ENCODE data around the gene PSD4. TPM values are rescaled to one million over a fixed set of nuclear protein-coding genes. Genes with fewer than 3 reads are reported as not detected.

Gene PSD4
- total and polyA plus RNA-seq, 3 experiments from 2014 or later, result 42.1 to 193 (median 192) TPM

GRCh38 chr2:113179446-113180045, 5.8 kb downstream of the PSD4 start:
- ChIA-PET POLR2A (interaction anchor here (1.0 to 2.1 kb wide), 2 partner anchors 22 to 41 kb away, joined by 7 to 10 read pairs; no protein-coding TSS in a partner anchor), CTCF (interaction anchor here (0.8 to 5.6 kb wide), 7 partner anchors 12 to 43 kb away, joined by 3 to 92 read pairs (median 4); no protein-coding TSS in a partner anchor)
- Mint-ChIP-seq H3K27ac (peak overlapping the region; percentile 80 to 97 (median 92)), H3K4me3 (peak overlapping the region; percentile 54 to 95 (median 73)), H3K36me3 (peaks cover 0 to 66% (median 12%) of the 10 kb centered on the region in 3 donors), H3K27me3 (peaks cover 0 to 3% of the 10 kb centered on the region in 2 donors), H3K9me3 (peaks cover 0 to 3% (median 0%) of the 10 kb centered on the region in 5 donors), H3K4me1 (peaks cover 82 to 94% (median 88%) of the 10 kb centered on the region in 3 donors)
- Histone ChIP-seq H3K36me3 (ENCODE audit: insufficient read depth, low read length) (peaks cover 30% of the 10 kb centered on the region), H3K27me3 (ENCODE audit: insufficient read depth, low read length, poor library complexity, severe bottlenecking) (no peaks in the 10 kb centered on the region), H3K9me3 (ENCODE audit: low read length) (no peaks in the 10 kb centered on the region), H3K4me3 (ENCODE audit: low read length) (no peak overlapping the region), H3K27ac (ENCODE audit: low read depth, low read length) (no peak overlapping the region), H3K4me1 (ENCODE audit: insufficient read depth, low read length) (peaks cover 88% of the 10 kb centered on the region)
- DNase-seq, result no peak

- Mint-ChIP-seq H3K27me3 (peaks cover 0 to under 1% of the 10 kb centered on the region in 2 donors), H3K4me1 (peaks cover 85 to 94% (median 91%) of the 10 kb centered on the region in 3 donors), H3K36me3 (peaks cover 0 to 68% (median 11%) of the 10 kb centered on the region in 3 donors), H3K27ac (peak overlapping the region; percentile 80 to 97 (median 94)), H3K4me3 (peak overlapping the region; percentile 51 to 95 (median 80)), H3K9me3 (no peaks in the 10 kb centered on the region)
- Histone ChIP-seq H3K4me1 (ENCODE audit: insufficient read depth, low read length) (peaks cover 96% of the 10 kb centered on the region), H3K27ac (ENCODE audit: low read depth, low read length) (peak overlapping the region; percentile 21), H3K9me3 (ENCODE audit: low read length) (no peaks in the 10 kb centered on the region), H3K4me3 (ENCODE audit: low read length) (peak overlapping the region; percentile 14), H3K36me3 (ENCODE audit: insufficient read depth, low read length) (peaks cover 33% of the 10 kb centered on the region), H3K27me3 (ENCODE audit: insufficient read depth, low read length, poor library complexity, severe bottlenecking) (no peaks in the 10 kb centered on the region)
- ChIA-PET POLR2A (interaction anchor here (1.0 to 2.1 kb wide), 2 partner anchors 23 to 42 kb away, joined by 7 to 10 read pairs; no protein-coding TSS in a partner anchor), CTCF (interaction anchor here (0.7 to 5.6 kb wide), 16 partner anchors 8 to 190 kb away, joined by 3 to 92 read pairs (median 4); no protein-coding TSS in a partner anchor)
- DNase-seq, result no peak
These were observed 6.6 kb downstream of the PSD4 start for GRCh38 chr2:113180131-113180946.

GRCh38 chr2:113181258-113182051, 7.7 kb downstream of the PSD4 start:
- H3K27ac ChIP-seq (ENCODE audit: low read depth, low read length), result no peak overlapping the region
- peaks cover 0 to 76% (median 13%) of the 10 kb centered on the region in 3 donors for H3K36me3 Mint-ChIP-seq
- DNase-seq, result peak in 1 of 5 donors; percentile 33
- CTCF ChIA-PET, result interaction anchor here (1.0 to 5.6 kb wide), 13 partner anchors 9 to 189 kb away, joined by 3 to 92 read pairs (median 4); no protein-coding TSS in a partner anchor
- peaks cover 41% of the 10 kb centered on the region for H3K36me3 ChIP-seq (ENCODE audit: insufficient read depth, low read length)
- H3K9me3 Mint-ChIP-seq, result no peaks in the 10 kb centered on the region
- H3K27me3 Mint-ChIP-seq, result no peaks in the 10 kb centered on the region
- H3K27me3 ChIP-seq (ENCODE audit: insufficient read depth, low read length, poor library complexity, severe bottlenecking), result no peaks in the 10 kb centered on the region
- H3K4me3 Mint-ChIP-seq, result peak overlapping the region; percentile 4 to 95 (median 80)
- peak overlapping the region; percentile 48 for H3K4me3 ChIP-seq (ENCODE audit: low read length)
- peak overlapping the region; percentile 74 to 94 (median 93) for H3K27ac Mint-ChIP-seq
- peaks cover 98% of the 10 kb centered on the region for H3K4me1 ChIP-seq (ENCODE audit: insufficient read depth, low read length)
- H3K9me3 ChIP-seq (ENCODE audit: low read length), result no peaks in the 10 kb centered on the region
- POLR2A ChIA-PET, result interaction anchor here (2.1 kb wide), 1 partner anchor 43 kb away, joined by 10 read pairs; no protein-coding TSS in a partner anchor
- H3K4me1 Mint-ChIP-seq, result peaks cover 87 to 97% (median 97%) of the 10 kb centered on the region in 3 donors

GRCh38 chr2:113182471-113183260, 8.9 kb downstream of the PSD4 start:
- Mint-ChIP-seq H3K4me3 (peak overlapping the region in 4 of 7 donors; percentile 8 to 95 (median 60)), H3K9me3 (no peaks in the 10 kb centered on the region), H3K36me3 (peaks cover 0 to 73% (median 10%) of the 10 kb centered on the region in 3 donors), H3K4me1 (peaks cover 84 to 97% (median 94%) of the 10 kb centered on the region in 3 donors), H3K27ac (peak overlapping the region; percentile 21 to 94 (median 82)), H3K27me3 (no peaks in the 10 kb centered on the region)
- H3K4me3 ChIP-seq (ENCODE audit: low read length), result no peak overlapping the region
- ChIA-PET POLR2A (no interaction called here), CTCF (interaction anchor here (1.2 to 5.6 kb wide), 3 partner anchors 18 to 46 kb away, joined by 3 to 92 read pairs (median 52); no protein-coding TSS in a partner anchor)
- no peak for DNase-seq
- peaks cover 38% of the 10 kb centered on the region for H3K36me3 ChIP-seq (ENCODE audit: insufficient read depth, low read length)
- peaks cover 94% of the 10 kb centered on the region for H3K4me1 ChIP-seq (ENCODE audit: insufficient read depth, low read length)
- no peak overlapping the region for H3K27ac ChIP-seq (ENCODE audit: low read depth, low read length)
- H3K27me3 ChIP-seq (ENCODE audit: insufficient read depth, low read length, poor library complexity, severe bottlenecking), result no peaks in the 10 kb centered on the region
- H3K9me3 ChIP-seq (ENCODE audit: low read length), result no peaks in the 10 kb centered on the region

- Histone ChIP-seq H3K9me3 (ENCODE audit: low read length) (no peaks in the 10 kb centered on the region), H3K27me3 (ENCODE audit: insufficient read depth, low read length, poor library complexity, severe bottlenecking) (no peaks in the 10 kb centered on the region), H3K27ac (ENCODE audit: low read depth, low read length) (no peak overlapping the region), H3K4me3 (ENCODE audit: low read length) (no peak overlapping the region), H3K36me3 (ENCODE audit: insufficient read depth, low read length) (peaks cover 40% of the 10 kb centered on the region), H3K4me1 (ENCODE audit: insufficient read depth, low read length) (peaks cover 90% of the 10 kb centered on the region)
- Mint-ChIP-seq H3K4me3 (peak overlapping the region in 3 of 7 donors; percentile 43 to 54 (median 47)), H3K27ac (peak overlapping the region; percentile 47 to 86 (median 79)), H3K9me3 (no peaks in the 10 kb centered on the region), H3K27me3 (no peaks in the 10 kb centered on the region), H3K36me3 (peaks cover 0 to 74% (median 10%) of the 10 kb centered on the region in 3 donors), H3K4me1 (peaks cover 85 to 97% (median 94%) of the 10 kb centered on the region in 3 donors)
- CTCF ChIA-PET, result interaction anchor here (1.2 to 5.6 kb wide), 3 partner anchors 8 to 44 kb away, joined by 3 to 92 read pairs (median 6); no protein-coding TSS in a partner anchor
- POLR2A ChIA-PET, result interaction anchor here (1.2 kb wide), 1 partner anchor 10 kb away, joined by 4 read pairs; no protein-coding TSS in a partner anchor
- DNase-seq, result no peak
These were observed 9.5 kb downstream of the PSD4 start for GRCh38 chr2:113183264-113183663.

- Mint-ChIP-seq H3K4me3 (peak overlapping the region; percentile 1 to 54 (median 43)), H3K27me3 (no peaks in the 10 kb centered on the region), H3K36me3 (peaks cover 0 to 72% (median 10%) of the 10 kb centered on the region in 3 donors), H3K9me3 (no peaks in the 10 kb centered on the region), H3K4me1 (peaks cover 81 to 95% (median 92%) of the 10 kb centered on the region in 3 donors), H3K27ac (peak overlapping the region; percentile 47 to 86 (median 79))
- CTCF ChIA-PET, result interaction anchor here (0.9 to 5.6 kb wide), 4 partner anchors 9 to 45 kb away, joined by 3 to 92 read pairs (median 5); no protein-coding TSS in a partner anchor
- H3K4me3 ChIP-seq (ENCODE audit: low read length), result no peak overlapping the region
- H3K9me3 ChIP-seq (ENCODE audit: low read length), result no peaks in the 10 kb centered on the region
- H3K4me1 ChIP-seq (ENCODE audit: insufficient read depth, low read length), result peaks cover 86% of the 10 kb centered on the region
- no peak for DNase-seq
- peaks cover 40% of the 10 kb centered on the region for H3K36me3 ChIP-seq (ENCODE audit: insufficient read depth, low read length)
- no peak overlapping the region for H3K27ac ChIP-seq (ENCODE audit: low read depth, low read length)
- no peaks in the 10 kb centered on the region for H3K27me3 ChIP-seq (ENCODE audit: insufficient read depth, low read length, poor library complexity, severe bottlenecking)
- POLR2A ChIA-PET, result interaction anchor here (0.6 to 1.2 kb wide), 2 partner anchors 10 to 213 kb away, joined by 3 to 4 read pairs; no protein-coding TSS in a partner anchor
These were observed 9.9 kb downstream of the PSD4 start for GRCh38 chr2:113183703-113184102.

All from CD8-positive, alpha-beta memory T cell (primary cell).